GM12878 (cell line): ENCODE data around the gene ULBP3. TPM values are rescaled to one million over a fixed set of nuclear protein-coding genes. Genes with fewer than 3 reads are reported as not detected.

Experiments
- ATAC-seq: fragments of 200-7000 bp; cut with Tn5 transposase; 3 replicates; pipeline ENCODE4 v1.9.1; 2020; ENCODE audit warnings: mild to moderate bottlenecking, moderate library complexity
- BruUV-seq: library from RNA; stranded (reverse); fragments of 400-500 nt; replicated peaks from 2 replicates; lab custom pipeline; 2021; lab: Mats Ljungman, UMichigan
- CTCF ChIA-PET: fragments of 300-600 bp; sonication (Branson Sonifier 250); formaldehyde crosslinking; extraction: SDS; loops from one replicate; lab custom pipeline; 2021; ENCODE audit warnings: inconsistent platforms; lab: Yijun Ruan, JAX
- POLR2A ChIA-PET: fragments of 350-600 bp; formaldehyde crosslinking; extraction: SDS; loops from one replicate; lab custom pipeline; 2021; ENCODE audit warnings: inconsistent platforms; lab: Charles Lee
- RAD21 ChIA-PET: fragments of 300-600 bp; sonication (Branson Sonifier 250); formaldehyde crosslinking; loops from one replicate; lab custom pipeline; 2023; ENCODE audit warnings: antibody characterized with exemption; ENCODE audit not compliant: unreplicated experiment; lab: Charles Lee
- SMC1A ChIA-PET: fragments of 300-600 bp; sonication (Branson Sonifier 250); formaldehyde crosslinking; loops from one replicate; lab custom pipeline; 2023; ENCODE audit not compliant: unreplicated experiment, uncharacterized antibody; lab: Charles Lee
- DNase-seq: peaks from one replicate; pipeline ENCODE4 v3.0.0-alpha.2; 2011; ENCODE audit warnings: low read depth, low spot score
- FAIRE-seq: peaks from 3 replicates; lab custom pipeline; 2011; peaks lifted over from hg19 to GRCh38; lab: Jason Lieb, UNC
- H2AFZ ChIP-seq: 2 replicates; pipeline ENCODE4 v1.6.0; 2011; ENCODE audit warnings: low read depth, low read length, control low read depth; ENCODE audit not compliant: control insufficient read depth
- H3K27ac ChIP-seq: 2 replicates; pipeline ENCODE4 v1.5.1; 2011; ENCODE audit warnings: control low read depth; ENCODE audit not compliant: control insufficient read depth, insufficient read depth
- H3K27me3 ChIP-seq, 2 experiments: replicated peaks in 1 of 2; 2 replicates each; pipeline versions ENCODE4 v1.6.0 to v1.6.1; 2011; ENCODE audit warnings: low read length in 1 of 2; ENCODE audit not compliant: control insufficient read depth in 2 of 2, insufficient read depth in 2 of 2
- H3K36me3 ChIP-seq, 2 experiments: 2 replicates each; pipeline ENCODE4 v1.5.1; 2011; ENCODE audit warnings: low read length in 1 of 2; ENCODE audit not compliant: control insufficient read depth in 2 of 2, insufficient read depth in 2 of 2
- H3K4me1 ChIP-seq: 2 replicates; pipeline ENCODE4 v1.6.1; 2011; ENCODE audit warnings: mild to moderate bottlenecking, low read length, moderate library complexity, mixed read lengths; ENCODE audit not compliant: control insufficient read depth, insufficient read depth
- H3K4me2 ChIP-seq: 2 replicates; pipeline ENCODE4 v1.6.0; 2011; ENCODE audit warnings: control low read depth; ENCODE audit not compliant: control insufficient read depth, insufficient read depth
- H3K4me3 ChIP-seq: fragments of 200-600 bp; sonication (generic); 2 replicates; pipeline ENCODE4 v1.5.1; 2016
- H3K79me2 ChIP-seq: 2 replicates; pipeline ENCODE4 v1.6.0; 2011; ENCODE audit warnings: low read length; ENCODE audit not compliant: control insufficient read depth, insufficient read depth
- H3K9ac ChIP-seq: 2 replicates; pipeline ENCODE4 v1.8.0; 2011; ENCODE audit warnings: low read length, control low read depth, mixed read lengths; ENCODE audit not compliant: control insufficient read depth, insufficient read depth
- H3K9me3 ChIP-seq: replicated peaks from 3 replicates; pipeline ENCODE4 v1.5.1; 2011; ENCODE audit warnings: mild to moderate bottlenecking, low read length; ENCODE audit not compliant: control insufficient read depth, insufficient read depth
- H4K20me1 ChIP-seq: 2 replicates; pipeline ENCODE4 v1.6.0; 2011; ENCODE audit not compliant: control insufficient read depth, insufficient read depth
- CBX3 ChIP-seq: fragments of 200-600 bp; sonication (generic); IDR thresholded peaks from 2 replicates; pipeline ENCODE4 v1.6.1; 2016; ENCODE audit warnings: low read depth, borderline replicate concordance
- FOS ChIP-seq: IDR thresholded peaks from 3 replicates; pipeline ENCODE4 v1.6.1; 2011; ENCODE audit warnings: borderline replicate concordance; ENCODE audit not compliant: insufficient read length; ENCODE audit errors: extremely low read depth
- NR2C1 ChIP-seq: fragments of 450-650 bp; IDR thresholded peaks from 2 replicates; pipeline ENCODE4 v1.6.1; 2017; ENCODE audit warnings: antibody characterized with exemption, mild to moderate bottlenecking, moderate library complexity
- PBX3 ChIP-seq: IDR thresholded peaks from 2 replicates; pipeline ENCODE4 v1.6.1; 2011; ENCODE audit warnings: mild to moderate bottlenecking, low read depth, low read length, moderate library complexity; ENCODE audit not compliant: insufficient replicate concordance
- PML ChIP-seq: IDR thresholded peaks from 2 replicates; pipeline ENCODE4 v1.6.1; 2012; ENCODE audit warnings: low read length, inconsistent platforms
- RB1 ChIP-seq: fragments of 450-650 bp; formaldehyde crosslinking; IDR thresholded peaks from 2 replicates; pipeline ENCODE4 v1.6.1; 2017; ENCODE audit warnings: mild to moderate bottlenecking, borderline replicate concordance
- SIN3A ChIP-seq: IDR thresholded peaks from 2 replicates; pipeline ENCODE4 v1.6.1; 2012; ENCODE audit warnings: low read depth, low read length, improper control_type of control experiment
- SP1 ChIP-seq: IDR thresholded peaks from one replicate; pipeline ENCODE4 v1.6.1; 2011; ENCODE audit warnings: low read depth, low read length
- YBX1 ChIP-seq: fragments of 450-650 bp; IDR thresholded peaks from 2 replicates; pipeline ENCODE4 v1.6.1; 2016; ENCODE audit warnings: antibody characterized with exemption
- ZNF207 ChIP-seq: fragments of 450-650 bp; IDR thresholded peaks from 2 replicates; pipeline ENCODE4 v1.6.1; 2014; ENCODE audit warnings: antibody characterized with exemption, mild to moderate bottlenecking, borderline replicate concordance
- WGBS: methylation state at CpG from one replicate; pipeline ENCODE4 v1.1.6; 2016; ENCODE audit warnings: low lambda C conversion rate; ENCODE audit not compliant: insufficient replicate concordance, insufficient coverage; ENCODE audit errors: missing lambda C conversion rate; 5-methylcytosine and 5-hydroxymethylcytosine counted together
- in situ Hi-C: fragments of 300-500 bp; cut with MboI; formaldehyde crosslinking; loops from 9 replicates; pipeline ENCODE4 v1.14.3; 2018; ENCODE audit warnings: mixed read lengths
- intact Hi-C: fragments of 100-400 bp; cut with micrococcal nuclease; formaldehyde crosslinking; loops from one replicate; pipeline ENCODE4 v1.14.2; 2022; ENCODE audit not compliant: unreplicated experiment
- polyA plus RNA-seq, 11 experiments: library from polyadenylated mRNA; depleted of rRNA in 4 of 11; unstranded in 6 of 11; stranded (reverse) in 5 of 11; fragments of >200 nt; fragmentation: Nextera tagmentation in 4 of 11; fragmentation: Illumina TruSeq in 1 of 11; extraction: Ambion mirVana in 4 of 11; extraction: Trizol in 1 of 11; gene quantifications; 1 replicate in 1 of 11; 2 replicates in 10 of 11; pipeline versions ENCODE4 v1.2.1 to v1.2.3, GENCODE V29; 2011 to 2016; ENCODE audit warnings: inconsistent platforms in 2 of 11, missing spikeins in 2 of 11, low read depth in 1 of 11
- total RNA-seq, 4 experiments: library from RNA; depleted of rRNA in 3 of 4; stranded (reverse); fragments of >200 nt in 3 of 4; fragmentation: Illumina TruSeq in 1 of 4; extraction: Trizol in 1 of 4; gene quantifications; 2 replicates each; pipeline versions ENCODE4 v1.2.1 to v1.2.3, GENCODE V29; 2013 to 2021

Gene ULBP3
- total and polyA plus RNA-seq, 10 of the 15 experiments (the other 5 are each of a cell fraction or from before 2014, with no cell fraction given), result 0.08 to 0.16 TPM; not detected in 8

GRCh38 chr6:150087336-150087735 lies 18.4 kb upstream of the ULBP3 start:
- BruUV-seq, result no TSS peak
- WGBS, result 0% methylated on average over 1 of the region's 1 CpG
- H3K36me3 ChIP-seq, result no peaks in the 10 kb centered on the region
- H3K79me2 ChIP-seq, result no peaks in the 10 kb centered on the region
- intact Hi-C loops (no loop called here), in situ Hi-C loops (loop anchor here (10.0 kb wide), 1 partner anchor 247 kb away; no protein-coding TSS in a partner anchor)
- CTCF ChIA-PET, result interaction anchor here (0.9 to 1.1 kb wide), 2 partner anchors 19 to 639 kb away, joined by 3 to 5 read pairs; partner anchors contain the start of gene ULBP3
- FAIRE-seq, result no peak
- H2AFZ ChIP-seq, result no peak overlapping the region
- H3K9me3 ChIP-seq, result no peaks in the 10 kb centered on the region
- H3K27ac ChIP-seq, result no peak overlapping the region
- no peaks in the 10 kb centered on the region for H4K20me1 ChIP-seq
- peaks cover 0 to 2% of the 10 kb centered on the region in 2 experiments; a peak in 2 of 4 replicates for H3K27me3 ChIP-seq
- RAD21 ChIA-PET, result interaction anchor here (1.5 kb wide), 1 partner anchor 728 kb away, joined by 4 read pairs; no protein-coding TSS in a partner anchor
- no peak overlapping the region for H3K4me2 ChIP-seq
- SMC1A ChIA-PET, result interaction anchor here (0.7 to 1.0 kb wide), 2 partner anchors 249 to 728 kb away, joined by 3 read pairs; no protein-coding TSS in a partner anchor
- ATAC-seq, result no peak
- no peak overlapping the region for H3K9ac ChIP-seq
- POLR2A ChIA-PET, result no interaction called here
- no peak for TF ChIP-seq PML
- TF ChIP-seq YBX1, result no peak
- no peak for TF ChIP-seq ZNF207
- no peak for TF ChIP-seq NR2C1
- TF ChIP-seq RB1, result no peak
- no peak for TF ChIP-seq CBX3
- TF ChIP-seq PBX3, result no peak
- TF ChIP-seq FOS, result no peak
- no peak for TF ChIP-seq SIN3A
- TF ChIP-seq SP1, result no peak
- no peak for DNase-seq
- no peaks in the 10 kb centered on the region for H3K4me1 ChIP-seq
- no peak overlapping the region for H3K4me3 ChIP-seq
